ENCODE data around the gene SLC12A4. TPM values are rescaled to one million over a fixed set of nuclear protein-coding genes. Genes with fewer than 3 reads are reported as not detected.

The SLC12A4 gene
- total RNA-seq, 1 experiment from 2014 or later = 41.9 TPM

- no peaks in the 10 kb centered on the region for H3K9me3 ChIP-seq (ENCODE audit: low read depth, low read length, poor library complexity, severe bottlenecking)
- BruUV-seq (replicated peaks) = no TSS peak
- POLR2A ChIA-PET (ENCODE audit: low non-redundant PET) = no interaction called here
- no peak for DNase-seq (ENCODE audit: low spot score)
- H3K4me3 ChIP-seq (ENCODE audit: low read depth, low read length, poor library complexity, severe bottlenecking) = no peak overlapping the region
- H3K27me3 ChIP-seq (replicated peaks; ENCODE audit: insufficient read depth, low read depth, low read length, poor library complexity) = no peaks in the 10 kb centered on the region
- H3K4me1 ChIP-seq (ENCODE audit: insufficient read depth, low read length, poor library complexity, severe bottlenecking) = peaks cover 19% of the 10 kb centered on the region
- no peak overlapping the region for H3K27ac ChIP-seq (ENCODE audit: low read depth, low read length, poor library complexity, severe bottlenecking)
- TF ChIP-seq CTCF (conservative IDR thresholded peaks at IDR 0.05; ENCODE audit: low read depth, low read length) = no peak
- no peak for TF ChIP-seq EZH2 (IDR thresholded peaks at IDR 0.05; ENCODE audit: borderline replicate concordance, low read depth, low read length, poor library complexity, severe bottlenecking)
- CTCF ChIA-PET = no interaction called here
- H3K36me3 ChIP-seq (ENCODE audit: insufficient read depth, low read length, poor library complexity, severe bottlenecking) = no peaks in the 10 kb centered on the region
- intact Hi-C loops (cut with micrococcal nuclease; ENCODE audit: unreplicated experiment) = no loop called here
These were observed 2.7 kb upstream of the SLC12A4 start for GRCh38 chr16:67971111-67971510.

- no peak for DNase-seq (ENCODE audit: low spot score)
- Histone ChIP-seq H3K36me3 (ENCODE audit: insufficient read depth, low read length, poor library complexity, severe bottlenecking) (no peaks in the 10 kb centered on the region), H3K27me3 (replicated peaks; ENCODE audit: insufficient read depth, low read depth, low read length, poor library complexity) (no peaks in the 10 kb centered on the region), H3K9me3 (ENCODE audit: low read depth, low read length, poor library complexity, severe bottlenecking) (no peaks in the 10 kb centered on the region), H3K4me1 (ENCODE audit: insufficient read depth, low read length, poor library complexity, severe bottlenecking) (peaks cover 19% of the 10 kb centered on the region), H3K27ac (ENCODE audit: low read depth, low read length, poor library complexity, severe bottlenecking) (peak overlapping the region; percentile 87), H3K4me3 (ENCODE audit: low read depth, low read length, poor library complexity, severe bottlenecking) (peak overlapping the region; percentile 68)
- ChIA-PET CTCF (interaction anchor here (0.7 kb wide), 1 partner anchor 71 kb away, joined by 6 read pairs; no protein-coding TSS in a partner anchor), POLR2A (ENCODE audit: low non-redundant PET) (no interaction called here)
- intact Hi-C loops (cut with micrococcal nuclease; ENCODE audit: unreplicated experiment) = no loop called here
- TF ChIP-seq EZH2 (IDR thresholded peaks at IDR 0.05; ENCODE audit: borderline replicate concordance, low read depth, low read length, poor library complexity, severe bottlenecking) (no peak), CTCF (conservative IDR thresholded peaks at IDR 0.05; ENCODE audit: low read depth, low read length) (no peak)
- BruUV-seq (replicated peaks) = no TSS peak
These were observed 1.0 kb upstream of the SLC12A4 start for GRCh38 chr16:67969254-67970039.

- Histone ChIP-seq H3K4me1 (ENCODE audit: insufficient read depth, low read length, poor library complexity, severe bottlenecking) (peaks cover 19% of the 10 kb centered on the region), H3K9me3 (ENCODE audit: low read depth, low read length, poor library complexity, severe bottlenecking) (no peaks in the 10 kb centered on the region), H3K27ac (ENCODE audit: low read depth, low read length, poor library complexity, severe bottlenecking) (peak overlapping the region; percentile 87), H3K36me3 (ENCODE audit: insufficient read depth, low read length, poor library complexity, severe bottlenecking) (no peaks in the 10 kb centered on the region), H3K27me3 (replicated peaks; ENCODE audit: insufficient read depth, low read depth, low read length, poor library complexity) (no peaks in the 10 kb centered on the region), H3K4me3 (ENCODE audit: low read depth, low read length, poor library complexity, severe bottlenecking) (peak overlapping the region; percentile 68)
- no TSS peak for BruUV-seq (replicated peaks)
- TF ChIP-seq CTCF (conservative IDR thresholded peaks at IDR 0.05; ENCODE audit: low read depth, low read length) (no peak), EZH2 (IDR thresholded peaks at IDR 0.05; ENCODE audit: borderline replicate concordance, low read depth, low read length, poor library complexity, severe bottlenecking) (no peak)
- ChIA-PET CTCF (no interaction called here), POLR2A (ENCODE audit: low non-redundant PET) (no interaction called here)
- DNase-seq (ENCODE audit: low spot score) = peak; percentile 42
- intact Hi-C loops (cut with micrococcal nuclease; ENCODE audit: unreplicated experiment) = no loop called here
These were observed 458 bp downstream of the SLC12A4 start for GRCh38 chr16:67967958-67968399.
